Measurements from ENCODE around the gene PLAC1.

GRCh38 chrX:134692990-134693389 is 34.7 kb upstream of the PLAC1 start:
- no peak for TF ChIP-seq PHB2 (IDR thresholded peaks at IDR 0.05; ENCODE audit: partially characterized antibody)
- no peak for TF ChIP-seq ZNF790 (CRISPR knock-in tag; IDR thresholded peaks at IDR 0.05; ENCODE audit: borderline replicate concordance)
- TF ChIP-seq NFYB (CRISPR knock-in tag; IDR thresholded peaks at IDR 0.05), result no peak
- no peak for TF ChIP-seq EZH2 (conservative IDR thresholded peaks at IDR 0.05; ENCODE audit: low read depth, low read length)
- no peak for TF ChIP-seq SRF (IDR thresholded peaks at IDR 0.05; ENCODE audit: low read depth, low read length)
- no peak for TF ChIP-seq ATF3 (CRISPR knock-in tag; IDR thresholded peaks at IDR 0.05)
- no peak for TF ChIP-seq POLR2AphosphoS5 (IDR thresholded peaks at IDR 0.05; ENCODE audit: low read depth, low read length)
- TF ChIP-seq PCBP1 (IDR thresholded peaks at IDR 0.05; ENCODE audit: borderline replicate concordance, low read depth, low read length), result no peak
- no peak for TF ChIP-seq ZNF704 (CRISPR knock-in tag; IDR thresholded peaks at IDR 0.05; ENCODE audit: borderline replicate concordance)

Measured in HepG2 (cell line).